Fibroblast of villous mesenchyme (primary cell): ENCODE data around the gene ZC3H15. TPM values are rescaled to one million over a fixed set of nuclear protein-coding genes. Genes with fewer than 3 reads are reported as not detected.

Experiments used
- DNase-seq: peaks from one replicate; pipeline ENCODE4 v3.0.0-alpha.2; 2010; ENCODE audit warnings: low read depth
- H3K4me3 ChIP-seq: 2 replicates; pipeline ENCODE4 v1.5.1; 2011; ENCODE audit warnings: low read depth, mild to moderate bottlenecking, low read length
- CTCF ChIP-seq: IDR thresholded peaks from 2 replicates; pipeline ENCODE4 v1.5.1; 2012; ENCODE audit warnings: low read depth, mild to moderate bottlenecking, low read length; ENCODE audit not compliant: insufficient read depth
- total RNA-seq: library from RNA; depleted of rRNA; stranded (reverse); fragments of >200 nt; gene quantifications from 2 replicates; pipeline ENCODE4 v1.2.3, GENCODE V29; 2012

ZC3H15 gene
- total RNA-seq, 1 donor = 84.2 TPM

GRCh38 chr2:186540941-186541340, 54.9 kb downstream of the ZC3H15 start:
- DNase-seq = no peak
- H3K4me3 ChIP-seq = no peak overlapping the region
- TF ChIP-seq CTCF = no peak

- no peak for TF ChIP-seq CTCF
- DNase-seq = no peak
These were observed 55.9 kb downstream of the ZC3H15 start for GRCh38 chr2:186542002-186542401.

DNA sequence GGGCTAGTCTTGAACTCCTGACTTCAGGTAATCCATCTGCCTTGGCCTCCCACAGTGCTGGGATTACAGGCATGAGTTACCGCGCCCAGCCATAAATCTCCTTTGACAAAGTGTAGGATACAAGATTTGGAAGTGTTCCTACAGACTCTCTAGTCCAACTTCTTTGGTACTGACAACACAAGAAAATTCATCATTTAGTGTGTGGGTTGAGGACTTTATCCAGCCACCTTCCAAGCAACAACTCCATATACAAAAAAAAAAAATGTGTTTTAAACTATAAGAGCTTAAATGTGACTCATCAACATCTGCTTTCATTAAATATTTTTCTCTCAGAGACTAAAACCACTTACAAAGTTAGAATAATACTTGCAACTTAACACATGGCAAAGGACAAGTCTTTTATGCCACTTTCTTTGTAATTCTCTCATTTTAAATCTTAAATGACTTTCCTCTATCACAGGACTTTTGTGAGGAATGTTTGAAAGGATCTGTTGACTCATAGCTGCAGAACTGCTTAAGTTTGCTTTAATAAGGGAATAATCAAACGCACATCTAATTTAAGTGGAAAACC, 57.6 kb downstream of the ZC3H15 start:
- TF ChIP-seq CTCF = no peak
- H3K4me3 ChIP-seq = peak overlapping the region; percentile 1
- DNase-seq = peak; percentile 72

More at GRCh38 chr2:186542002-186542401, 55.9 kb downstream of the ZC3H15 start:
- H3K4me3 ChIP-seq = no peak overlapping the region

DNA sequence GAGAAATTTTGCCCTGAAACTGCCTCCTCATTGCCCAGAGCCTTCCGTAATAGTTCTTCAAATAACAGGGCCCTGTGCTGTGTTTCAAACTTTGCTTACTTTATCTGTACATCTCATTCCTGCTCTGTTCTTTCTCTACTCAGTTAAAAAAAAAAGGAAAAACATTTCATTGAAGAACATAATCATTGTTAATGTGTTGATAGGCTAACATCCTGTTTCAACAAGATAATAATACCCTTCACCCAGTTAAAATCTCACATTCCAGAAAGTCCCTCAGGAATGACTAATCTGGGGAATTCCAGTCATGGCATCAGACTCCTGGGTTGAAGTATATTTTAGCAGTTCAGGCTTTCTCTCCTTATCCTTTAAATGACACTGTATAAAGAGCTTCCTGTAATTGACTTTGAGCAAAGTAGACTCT, 58.2 kb downstream of the ZC3H15 start:
- TF ChIP-seq CTCF = no peak
- DNase-seq = peak; percentile 89
- no peak overlapping the region for H3K4me3 ChIP-seq

DNA sequence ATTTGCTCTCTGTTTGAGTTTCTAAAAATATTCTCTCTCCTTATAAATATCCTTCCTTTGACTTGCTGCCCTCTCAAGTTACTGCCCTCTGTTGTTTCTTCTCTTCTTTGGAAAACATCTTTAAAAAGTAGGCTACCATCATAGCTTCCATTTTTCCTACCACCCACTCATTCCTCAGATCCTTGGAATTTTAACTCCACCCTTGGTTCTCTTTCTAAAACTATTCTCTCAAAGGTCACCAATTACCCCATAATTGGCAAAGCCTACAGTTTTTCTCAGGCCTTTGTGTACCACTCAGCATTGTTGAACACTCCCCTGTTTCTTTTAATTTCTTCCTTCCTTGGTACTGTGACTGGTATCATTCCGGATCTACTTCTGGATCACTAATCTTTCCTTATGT, 60.8 kb downstream of the ZC3H15 start:
- no peak overlapping the region for H3K4me3 ChIP-seq
- TF ChIP-seq CTCF = no peak
- DNase-seq = peak; percentile 31

DNA sequence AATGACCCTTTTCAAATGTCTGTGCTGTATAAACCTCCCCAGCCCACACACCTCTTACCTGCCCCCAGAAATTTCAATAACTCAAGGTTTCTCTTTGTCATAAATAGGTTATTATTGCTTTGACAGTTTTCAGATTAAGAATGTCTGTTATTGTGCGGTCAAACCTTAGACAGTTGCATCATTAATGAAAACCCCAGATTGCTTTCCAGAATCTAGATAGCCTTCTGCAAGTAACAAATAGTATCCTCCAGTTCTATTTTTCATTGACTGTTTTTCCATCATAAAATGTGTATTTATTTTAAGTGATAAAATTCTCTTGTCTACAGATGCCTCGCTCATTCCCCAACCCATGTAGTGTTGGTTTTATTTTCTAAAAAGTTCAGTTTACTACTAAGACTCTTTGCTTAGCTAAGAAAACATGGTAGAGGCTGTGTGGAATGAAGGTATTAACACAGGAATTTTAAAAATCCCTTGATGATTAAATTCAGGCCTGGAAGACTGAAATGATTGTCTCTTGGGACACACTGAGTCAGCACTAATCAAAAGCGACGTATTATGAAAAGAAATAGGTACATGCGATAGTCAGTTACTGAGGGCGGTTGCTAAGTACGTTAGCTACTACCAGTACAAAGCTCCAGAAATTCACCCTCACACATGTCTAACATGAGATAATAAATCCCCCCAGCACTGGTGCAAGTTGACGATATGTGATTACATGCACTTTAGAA, 65.4 kb downstream of the ZC3H15 start:
- TF ChIP-seq CTCF = no peak
- no peak overlapping the region for H3K4me3 ChIP-seq
- peak; percentile 19 for DNase-seq

GRCh38 chr2:186554429-186554828, 68.4 kb downstream of the ZC3H15 start:
- no peak for DNase-seq
- TF ChIP-seq CTCF = no peak
- H3K4me3 ChIP-seq = no peak overlapping the region
